HCT116 (cell line): ENCODE data around the gene BRINP3. TPM values are rescaled to one million over a fixed set of nuclear protein-coding genes. Genes with fewer than 3 reads are reported as not detected.

Experiments
- ATAC-seq: fragments of 200-7000 bp; cut with Tn5 transposase; 2 replicates; pipeline ENCODE4 v1.9.1; 2020; ENCODE audit warnings: mild to moderate bottlenecking, moderate library complexity
- BruUV-seq: library from RNA; stranded (reverse); fragments of 400-500 nt; replicated peaks from 2 replicates; lab custom pipeline; 2021; lab: Mats Ljungman, UMichigan
- CTCF ChIA-PET: fragments of 300-600 bp; sonication (Branson Sonifier 250); formaldehyde crosslinking; loops from one replicate; lab custom pipeline; 2021; ENCODE audit warnings: antibody characterized with exemption; lab: Charles Lee
- POLR2A ChIA-PET: fragments of 300-600, 350-600 bp; sonication (Branson Sonifier 250); formaldehyde crosslinking; loops from one replicate; lab custom pipeline; 2021; ENCODE audit warnings: antibody characterized with exemption; lab: Charles Lee
- RAD21 ChIA-PET, 2 experiments: fragments of 300-600 bp; sonication (Branson Sonifier 250); formaldehyde crosslinking; loops; one replicate each; lab custom pipeline; 2023; ENCODE audit warnings: low total read pairs in 2 of 2; ENCODE audit not compliant: uncharacterized antibody in 2 of 2, unreplicated experiment in 2 of 2, low non-redundant PET in 1 of 2; lab: Charles Lee
- DNase-seq: peaks from one replicate; pipeline ENCODE4 v3.0.0-alpha.2; 2010; ENCODE audit warnings: low read depth, low spot score
- H2AFZ ChIP-seq: fragments of 200-600 bp; shearing (Covaris generic), sonication (generic); 2 replicates; pipeline ENCODE4 v1.6.1; 2017; ENCODE audit warnings: low read depth, mixed run types, mixed read lengths, antibody characterized with exemption, low read length; ENCODE audit not compliant: poor library complexity, severe bottlenecking
- H3K27ac ChIP-seq: 2 replicates; pipeline ENCODE4 v1.5.1; 2012; ENCODE audit warnings: low read depth, low read length
- H3K27me3 ChIP-seq: fragments of 200-600 bp; sonication (generic); 2 replicates; pipeline ENCODE4 v1.6.1; 2016; ENCODE audit warnings: mixed run types, low read length, mixed read lengths; ENCODE audit not compliant: insufficient read depth
- H3K36me3 ChIP-seq, 2 experiments: fragments of 200-500 bp in 1 of 2; fragments of 200-600 bp in 1 of 2; sonication (Bioruptor generic) in 1 of 2; sonication (generic) in 1 of 2; 2 replicates each; pipeline versions ENCODE4 v1.5.1 to v1.6.1; 2014 to 2016; ENCODE audit warnings: low read length in 2 of 2, inconsistent platforms in 1 of 2, mixed read lengths in 1 of 2, mixed run types in 1 of 2; ENCODE audit not compliant: insufficient read depth in 2 of 2, control insufficient read depth in 1 of 2
- H3K4me1 ChIP-seq, 2 experiments: fragments of 200-600 bp in 1 of 2; sonication (generic) in 1 of 2; 2 replicates each; pipeline versions ENCODE4 v1.5.1 to v1.6.1; 2012 to 2017; ENCODE audit warnings: low read length in 2 of 2, inconsistent platforms in 1 of 2, mild to moderate bottlenecking in 1 of 2, mixed read lengths in 1 of 2, mixed run types in 1 of 2, moderate library complexity in 1 of 2; ENCODE audit not compliant: insufficient read depth in 2 of 2, control insufficient read depth in 1 of 2
- H3K4me2 ChIP-seq: fragments of 200-600 bp; sonication (generic); 2 replicates; pipeline ENCODE4 v1.6.1; 2017; ENCODE audit warnings: mixed run types, low read length, mixed read lengths
- H3K4me3 ChIP-seq, 2 experiments: fragments of 200-600 bp in 1 of 2; sonication (generic) in 1 of 2; replicated peaks in 1 of 2; 2 replicates each; pipeline ENCODE4 v1.5.1; 2011 to 2016; ENCODE audit warnings: low read length in 2 of 2, control low read depth in 1 of 2, low read depth in 1 of 2, mild to moderate bottlenecking in 1 of 2, mixed read lengths in 1 of 2, mixed run types in 1 of 2
- H3K79me2 ChIP-seq: fragments of 200-600 bp; sonication (generic); 2 replicates; pipeline ENCODE4 v1.6.1; 2017; ENCODE audit warnings: mild to moderate bottlenecking, mixed run types, low read length, moderate library complexity, mixed read lengths; ENCODE audit not compliant: insufficient read depth
- H3K9ac ChIP-seq: fragments of 200-600 bp; sonication (generic); 2 replicates; pipeline ENCODE4 v1.6.1; 2016; ENCODE audit warnings: low read length, mixed read lengths
- H3K9me2 ChIP-seq: fragments of 200-600 bp; sonication (generic), shearing (Covaris generic); 2 replicates; pipeline ENCODE4 v1.6.1; 2017; ENCODE audit warnings: mixed run types, mild to moderate bottlenecking, moderate library complexity; ENCODE audit not compliant: insufficient read depth
- H3K9me3 ChIP-seq, 2 experiments: fragments of 200-500 bp in 1 of 2; fragments of 200-600 bp in 1 of 2; sonication (Bioruptor generic) in 1 of 2; sonication (generic) in 1 of 2; 2 replicates each; pipeline ENCODE4 v1.6.1; 2014 to 2017; ENCODE audit warnings: low read length in 2 of 2, mixed read lengths in 2 of 2, inconsistent platforms in 1 of 2, low read depth in 1 of 2, mild to moderate bottlenecking in 1 of 2, mixed run types in 1 of 2, moderate library complexity in 1 of 2; ENCODE audit not compliant: control insufficient read depth in 1 of 2, insufficient read depth in 1 of 2
- H4K20me1 ChIP-seq: fragments of 200-600 bp; sonication (generic), shearing (Covaris generic); 2 replicates; pipeline ENCODE4 v1.6.1; 2017; ENCODE audit warnings: mixed run types, mild to moderate bottlenecking, moderate library complexity; ENCODE audit not compliant: insufficient read depth
- ATF3 ChIP-seq: IDR thresholded peaks from 2 replicates; pipeline ENCODE4 v1.6.1; 2012
- intact Hi-C: fragments of 100-400 bp; cut with micrococcal nuclease; formaldehyde crosslinking; loops from 2 replicates; pipeline ENCODE4 v1.10.0; 2022
- total RNA-seq: library from RNA; stranded (reverse); gene quantifications from one replicate; pipeline ENCODE4 v1.2.1, GENCODE V29; 2021; ENCODE audit not compliant: unreplicated experiment
- TF ChIP-seq, protein P1 (sequence below): IDR thresholded peaks from 2 replicates; pipeline ENCODE4 v1.6.1; 2011; ENCODE audit warnings: mild to moderate bottlenecking, low read length, moderate library complexity; ENCODE audit not compliant: insufficient replicate concordance; ENCODE audit errors: extremely low read depth

Gene BRINP3
- total RNA-seq, 1 experiment from 2014 or later, result not detected

- RAD21 ChIA-PET, result no interaction called here
- H4K20me1 ChIP-seq, result no peaks in the 10 kb centered on the region
These were observed 64.5 kb downstream of the BRINP3 start for GRCh38 chr1:190413142-190413541.

DNA sequence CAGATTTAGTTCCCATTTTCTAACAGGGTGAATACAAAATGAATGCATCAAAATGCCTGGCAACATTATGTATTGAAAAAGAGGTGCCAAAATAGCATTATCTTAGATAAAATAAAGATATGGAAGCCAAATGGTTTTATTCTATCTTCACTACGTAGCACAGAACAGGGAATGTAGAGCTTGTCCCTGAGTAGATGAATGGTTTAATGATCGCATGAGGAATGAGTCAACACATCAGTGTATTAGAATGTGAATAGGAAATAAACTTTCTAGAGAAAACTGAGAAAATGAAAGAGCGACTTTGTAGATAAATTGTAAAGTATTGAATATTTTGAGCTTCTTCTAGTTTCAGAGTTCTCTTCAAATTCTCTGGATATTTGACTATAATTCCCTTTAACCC, 74.3 kb downstream of the BRINP3 start:
- no peak overlapping the region for H3K4me2 ChIP-seq
- no peak overlapping the region for H3K27ac ChIP-seq
- intact Hi-C loops, result no loop called here
- ChIA-PET POLR2A (no interaction called here), RAD21 (no interaction called here), CTCF (no interaction called here)
- DNase-seq (no peak), ATAC-seq (no peak)
- TF ChIP-seq, protein P1, sequence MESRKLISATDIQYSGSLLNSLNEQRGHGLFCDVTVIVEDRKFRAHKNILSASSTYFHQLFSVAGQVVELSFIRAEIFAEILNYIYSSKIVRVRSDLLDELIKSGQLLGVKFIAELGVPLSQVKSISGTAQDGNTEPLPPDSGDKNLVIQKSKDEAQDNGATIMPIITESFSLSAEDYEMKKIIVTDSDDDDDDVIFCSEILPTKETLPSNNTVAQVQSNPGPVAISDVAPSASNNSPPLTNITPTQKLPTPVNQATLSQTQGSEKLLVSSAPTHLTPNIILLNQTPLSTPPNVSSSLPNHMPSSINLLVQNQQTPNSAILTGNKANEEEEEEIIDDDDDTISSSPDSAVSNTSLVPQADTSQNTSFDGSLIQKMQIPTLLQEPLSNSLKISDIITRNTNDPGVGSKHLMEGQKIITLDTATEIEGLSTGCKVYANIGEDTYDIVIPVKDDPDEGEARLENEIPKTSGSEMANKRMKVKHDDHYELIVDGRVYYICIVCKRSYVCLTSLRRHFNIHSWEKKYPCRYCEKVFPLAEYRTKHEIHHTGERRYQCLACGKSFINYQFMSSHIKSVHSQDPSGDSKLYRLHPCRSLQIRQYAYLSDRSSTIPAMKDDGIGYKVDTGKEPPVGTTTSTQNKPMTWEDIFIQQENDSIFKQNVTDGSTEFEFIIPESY, result no peak
- no peak overlapping the region for H3K9ac ChIP-seq
- H3K9me2 ChIP-seq, result no peaks in the 10 kb centered on the region
- no peaks in the 10 kb centered on the region for H4K20me1 ChIP-seq
- H3K36me3 ChIP-seq, result no peaks in the 10 kb centered on the region
- H3K9me3 ChIP-seq, result no peaks in the 10 kb centered on the region
- no peaks in the 10 kb centered on the region for H3K79me2 ChIP-seq
- no peaks in the 10 kb centered on the region for H3K27me3 ChIP-seq
- H3K4me3 ChIP-seq, result no peak overlapping the region
- BruUV-seq, result no TSS peak
- no peaks in the 10 kb centered on the region for H3K4me1 ChIP-seq
- no peak overlapping the region for H2AFZ ChIP-seq

More at GRCh38 chr1:190413142-190413541, 64.5 kb downstream of the BRINP3 start:
- no peak overlapping the region for H3K27ac ChIP-seq
- BruUV-seq, result no TSS peak
- H3K9me3 ChIP-seq, result no peaks in the 10 kb centered on the region
- CTCF ChIA-PET, result no interaction called here
- intact Hi-C loops, result no loop called here
- no peak for ATAC-seq
- H3K36me3 ChIP-seq, result no peaks in the 10 kb centered on the region
- H3K9ac ChIP-seq, result no peak overlapping the region
- H3K79me2 ChIP-seq, result no peaks in the 10 kb centered on the region
- no peaks in the 10 kb centered on the region for H3K27me3 ChIP-seq
- no peak overlapping the region for H3K4me2 ChIP-seq
- H3K9me2 ChIP-seq, result no peaks in the 10 kb centered on the region
- POLR2A ChIA-PET, result no interaction called here
- no peak overlapping the region for H3K4me3 ChIP-seq
- no peaks in the 10 kb centered on the region for H3K4me1 ChIP-seq
- TF ChIP-seq ATF3, result no peak
- no peak for DNase-seq
- no peak overlapping the region for H2AFZ ChIP-seq
